ENCODE data around the gene CFAP74. TPM values are rescaled to one million over a fixed set of nuclear protein-coding genes. Genes with fewer than 3 reads are reported as not detected.

The CFAP74 gene
- polyA plus RNA-seq, 1 donor from 2014 or later, result 0.22 TPM

GRCh38 chr1:1901641-1902294 lies 101.8 kb downstream of the CFAP74 start:
- TF ChIP-seq EP300 (conservative IDR thresholded peaks at IDR 0.05; ENCODE audit: poor library complexity, severe bottlenecking), result no peak
- Histone ChIP-seq H3K9me2 (ENCODE audit: insufficient read depth, low read length) (no peaks in the 10 kb centered on the region), H3K27ac (ENCODE audit: low read length) (no peak overlapping the region), H3K36me3 (ENCODE audit: insufficient read depth, low read length) (no peaks in the 10 kb centered on the region), H3F3A (ENCODE audit: insufficient read depth, low read length, poor library complexity, severe bottlenecking) (no peaks in the 10 kb centered on the region), H4K20me1 (ENCODE audit: insufficient read depth) (no peaks in the 10 kb centered on the region), H3K9me3 (ENCODE audit: low read length) (no peaks in the 10 kb centered on the region), H3K4me2 (ENCODE audit: low read length) (no peak overlapping the region), H3K4me3 (ENCODE audit: low read length) (no peak overlapping the region), H2AFZ (ENCODE audit: low read depth, low read length) (no peak overlapping the region), H3K79me2 (replicated peaks; ENCODE audit: insufficient read depth, low read length) (no peaks in the 10 kb centered on the region), H3K27me3 (ENCODE audit: insufficient read depth, low read depth, low read length) (no peaks in the 10 kb centered on the region), H3K9ac (ENCODE audit: low read length) (no peak overlapping the region)

- Histone ChIP-seq H4K20me1 (ENCODE audit: insufficient read depth) (no peaks in the 10 kb centered on the region), H3K27me3 (ENCODE audit: insufficient read depth, low read depth, low read length) (no peaks in the 10 kb centered on the region), H3F3A (ENCODE audit: insufficient read depth, low read length, poor library complexity, severe bottlenecking) (no peaks in the 10 kb centered on the region), H3K9me3 (ENCODE audit: low read length) (no peaks in the 10 kb centered on the region), H3K4me2 (ENCODE audit: low read length) (no peak overlapping the region), H3K79me2 (replicated peaks; ENCODE audit: insufficient read depth, low read length) (no peaks in the 10 kb centered on the region), H3K4me3 (ENCODE audit: low read length) (no peak overlapping the region), H3K9ac (ENCODE audit: low read length) (no peak overlapping the region), H3K36me3 (ENCODE audit: insufficient read depth, low read length) (no peaks in the 10 kb centered on the region), H2AFZ (ENCODE audit: low read depth, low read length) (no peak overlapping the region), H3K9me2 (ENCODE audit: insufficient read depth, low read length) (no peaks in the 10 kb centered on the region), H3K27ac (ENCODE audit: low read length) (no peak overlapping the region)
- no peak for TF ChIP-seq EP300 (conservative IDR thresholded peaks at IDR 0.05; ENCODE audit: poor library complexity, severe bottlenecking)
- TF ChIP-seq RAD21 (conservative IDR thresholded peaks at IDR 0.05), result no peak
- TF ChIP-seq MXI1 (conservative IDR thresholded peaks at IDR 0.05; ENCODE audit: poor library complexity, severe bottlenecking), result no peak
- no peak for TF ChIP-seq TAF1 (IDR thresholded peaks at IDR 0.05; ENCODE audit: low read depth)
- TF ChIP-seq POLR2AphosphoS5 (IDR thresholded peaks at IDR 0.05), result no peak
- TF ChIP-seq CTCF (IDR thresholded peaks at IDR 0.05; ENCODE audit: poor library complexity, severe bottlenecking), result no peak
- TF ChIP-seq EZH2 (IDR thresholded peaks at IDR 0.05; ENCODE audit: borderline replicate concordance, insufficient read depth, low read length, poor library complexity, severe bottlenecking), result no peak
- no peak for TF ChIP-seq SMC3 (conservative IDR thresholded peaks at IDR 0.05; ENCODE audit: poor library complexity)
- TF ChIP-seq REST (IDR thresholded peaks at IDR 0.05; ENCODE audit: borderline replicate concordance), result no peak
Measured at GRCh38 chr1:1900883-1901640, 102.5 kb downstream of the CFAP74 start.

All from neural cell (in vitro differentiated cells).